ENCODE results near the gene ATG12. TPM values are rescaled to one million over a fixed set of nuclear protein-coding genes. Genes with fewer than 3 reads are reported as not detected.
"Not testable (repeated sequence)": the region's sequence is repeated elsewhere in the genome, so short reads cannot be mapped to it uniquely, and the experiment has no call there.

Gene ATG12
- total RNA-seq, 6 donors from 2014 or later, result 28.3 to 63.0 (median 33.0) TPM

- WGBS, 2 donors, result 65 to 80% methylated on average over 2 of the region's 2 CpGs
- DNase-seq (no peak), ATAC-seq (ENCODE audit: low FRiP score in 2 of 2) (no peak)
- TF ChIP-seq POLR2AphosphoS5 (IDR thresholded peaks at IDR 0.05) (no peak), POLR2A (IDR thresholded peaks at IDR 0.05) (no peak), CTCF (IDR thresholded peaks at IDR 0.05) (no peak), EP300 (IDR thresholded peaks at IDR 0.05) (no peak)
- no peaks in the 10 kb centered on the region for H3K36me3 ChIP-seq
- peaks cover 0 to 3% (median 0%) of the 10 kb centered on the region in 4 donors for H3K27me3 ChIP-seq
- H3K9me3 ChIP-seq, result no peaks in the 10 kb centered on the region
- H3K27ac ChIP-seq, result no peak overlapping the region
- no peak overlapping the region for H3K4me3 ChIP-seq
- no peaks in the 10 kb centered on the region for H3K4me1 ChIP-seq
Measured at GRCh38 chr5:115809946-115810345, 31.4 kb downstream of the ATG12 start.

- not testable (repeated sequence) for H3K4me3 ChIP-seq; H3K36me3 ChIP-seq; ATAC-seq (ENCODE audit: low FRiP score in 2 of 2); H3K9me3 ChIP-seq; H3K27ac ChIP-seq; H3K4me1 ChIP-seq; DNase-seq; H3K27me3 ChIP-seq
- 83 to 97% methylated on average over 2 of the region's 2 CpGs for WGBS, 2 donors
Measured at GRCh38 chr5:115808066-115808465, 33.3 kb downstream of the ATG12 start.

- no peaks in the 10 kb centered on the region for H3K4me1 ChIP-seq
- ATAC-seq (ENCODE audit: low FRiP score in 2 of 2), result no peak
Measured at GRCh38 chr5:115807654-115808052, 33.7 kb downstream of the ATG12 start.

GRCh38 chr5:115806986-115807653 lies 34.2 kb downstream of the ATG12 start:
- Histone ChIP-seq H3K27ac (no peak overlapping the region), H3K4me3 (no peak overlapping the region), H3K27me3 (no peaks in the 10 kb centered on the region), H3K36me3 (no peaks in the 10 kb centered on the region), H3K9me3 (no peaks in the 10 kb centered on the region), H3K4me1 (no peaks in the 10 kb centered on the region)
- DNase-seq, result no peak
- no peak for TF ChIP-seq POLR2A (IDR thresholded peaks at IDR 0.05)
- TF ChIP-seq EP300 (IDR thresholded peaks at IDR 0.05), result no peak
- TF ChIP-seq POLR2AphosphoS5 (IDR thresholded peaks at IDR 0.05), result no peak
- TF ChIP-seq CTCF (IDR thresholded peaks at IDR 0.05), result no peak
- no peak for ATAC-seq (ENCODE audit: low FRiP score in 2 of 2)
- 61 to 81% methylated on average over 2 of the region's 2 CpGs for WGBS, 2 donors

More at GRCh38 chr5:115807654-115808052, 33.7 kb downstream of the ATG12 start:
- Histone ChIP-seq H3K4me3 (no peak overlapping the region), H3K27me3 (no peaks in the 10 kb centered on the region), H3K27ac (no peak overlapping the region), H3K36me3 (no peaks in the 10 kb centered on the region), H3K9me3 (no peaks in the 10 kb centered on the region)
- no peak for TF ChIP-seq EP300 (IDR thresholded peaks at IDR 0.05)
- no peak for TF ChIP-seq POLR2AphosphoS5 (IDR thresholded peaks at IDR 0.05)
- no peak for TF ChIP-seq POLR2A (IDR thresholded peaks at IDR 0.05)
- TF ChIP-seq CTCF (IDR thresholded peaks at IDR 0.05), result no peak
- WGBS, 2 donors, result 91 to 96% methylated on average over 2 of the region's 2 CpGs
- no peak for DNase-seq

GRCh38 chr5:115801984-115802383 lies 39.4 kb downstream of the ATG12 start:
- ATAC-seq (ENCODE audit: low FRiP score in 2 of 2), result no peak

More at GRCh38 chr5:115801984-115802383, 39.4 kb downstream of the ATG12 start:
- 58 to 67% methylated on average over 1 of the region's 1 CpG for WGBS, 2 donors
- Histone ChIP-seq H3K9me3 (no peaks in the 10 kb centered on the region), H3K27ac (no peak overlapping the region), H3K36me3 (no peaks in the 10 kb centered on the region), H3K4me3 (no peak overlapping the region), H3K4me1 (no peaks in the 10 kb centered on the region), H3K27me3 (no peaks in the 10 kb centered on the region)
- no peak for TF ChIP-seq EP300 (IDR thresholded peaks at IDR 0.05)
- no peak for TF ChIP-seq POLR2A (IDR thresholded peaks at IDR 0.05)
- no peak for TF ChIP-seq POLR2AphosphoS5 (IDR thresholded peaks at IDR 0.05)
- TF ChIP-seq CTCF (IDR thresholded peaks at IDR 0.05), result no peak
- no peak for DNase-seq

Data from upper lobe of left lung (tissue), 6 donors.